ENCODE data around the gene BCL11A.

BCL11A gene

GRCh38 chr2:60416221-60417008 is 137.0 kb downstream of the BCL11A start:
- TF ChIP-seq, protein P1, sequence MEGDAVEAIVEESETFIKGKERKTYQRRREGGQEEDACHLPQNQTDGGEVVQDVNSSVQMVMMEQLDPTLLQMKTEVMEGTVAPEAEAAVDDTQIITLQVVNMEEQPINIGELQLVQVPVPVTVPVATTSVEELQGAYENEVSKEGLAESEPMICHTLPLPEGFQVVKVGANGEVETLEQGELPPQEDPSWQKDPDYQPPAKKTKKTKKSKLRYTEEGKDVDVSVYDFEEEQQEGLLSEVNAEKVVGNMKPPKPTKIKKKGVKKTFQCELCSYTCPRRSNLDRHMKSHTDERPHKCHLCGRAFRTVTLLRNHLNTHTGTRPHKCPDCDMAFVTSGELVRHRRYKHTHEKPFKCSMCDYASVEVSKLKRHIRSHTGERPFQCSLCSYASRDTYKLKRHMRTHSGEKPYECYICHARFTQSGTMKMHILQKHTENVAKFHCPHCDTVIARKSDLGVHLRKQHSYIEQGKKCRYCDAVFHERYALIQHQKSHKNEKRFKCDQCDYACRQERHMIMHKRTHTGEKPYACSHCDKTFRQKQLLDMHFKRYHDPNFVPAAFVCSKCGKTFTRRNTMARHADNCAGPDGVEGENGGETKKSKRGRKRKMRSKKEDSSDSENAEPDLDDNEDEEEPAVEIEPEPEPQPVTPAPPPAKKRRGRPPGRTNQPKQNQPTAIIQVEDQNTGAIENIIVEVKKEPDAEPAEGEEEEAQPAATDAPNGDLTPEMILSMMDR (conservative IDR thresholded peaks at IDR 0.05; ENCODE audit: low read depth, low read length), result no peak

DNA sequence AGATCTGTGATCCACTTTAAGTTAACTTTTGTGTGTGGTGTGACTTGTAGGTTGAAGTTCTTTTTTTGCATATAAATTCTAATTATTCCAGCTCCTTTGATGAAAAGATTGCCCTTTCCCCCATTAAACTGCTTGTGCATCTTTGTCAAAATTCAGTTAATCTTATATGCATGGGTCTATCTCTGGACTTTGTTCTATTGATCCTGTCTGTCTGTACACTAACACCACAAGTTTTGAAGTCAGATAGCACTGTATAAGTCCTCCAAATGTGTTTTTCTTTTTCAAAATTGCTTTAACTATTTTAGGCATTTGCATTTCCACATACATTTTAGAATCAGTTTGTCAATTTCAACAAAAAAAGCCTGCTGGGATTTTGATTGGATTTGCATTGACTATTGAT is 137.6 kb downstream of the BCL11A start:
- no peak overlapping the region for H3K4me3 ChIP-seq (ENCODE audit: low read length)
- TF ChIP-seq, protein P1 (conservative IDR thresholded peaks at IDR 0.05; ENCODE audit: low read depth, low read length), result no peak
- DNase-seq (ENCODE audit: low read depth), result no peak

More at GRCh38 chr2:60416221-60417008, 137.0 kb downstream of the BCL11A start:
- DNase-seq (ENCODE audit: low read depth), result no peak
- no peak overlapping the region for H3K4me3 ChIP-seq (ENCODE audit: low read length)

DNA sequence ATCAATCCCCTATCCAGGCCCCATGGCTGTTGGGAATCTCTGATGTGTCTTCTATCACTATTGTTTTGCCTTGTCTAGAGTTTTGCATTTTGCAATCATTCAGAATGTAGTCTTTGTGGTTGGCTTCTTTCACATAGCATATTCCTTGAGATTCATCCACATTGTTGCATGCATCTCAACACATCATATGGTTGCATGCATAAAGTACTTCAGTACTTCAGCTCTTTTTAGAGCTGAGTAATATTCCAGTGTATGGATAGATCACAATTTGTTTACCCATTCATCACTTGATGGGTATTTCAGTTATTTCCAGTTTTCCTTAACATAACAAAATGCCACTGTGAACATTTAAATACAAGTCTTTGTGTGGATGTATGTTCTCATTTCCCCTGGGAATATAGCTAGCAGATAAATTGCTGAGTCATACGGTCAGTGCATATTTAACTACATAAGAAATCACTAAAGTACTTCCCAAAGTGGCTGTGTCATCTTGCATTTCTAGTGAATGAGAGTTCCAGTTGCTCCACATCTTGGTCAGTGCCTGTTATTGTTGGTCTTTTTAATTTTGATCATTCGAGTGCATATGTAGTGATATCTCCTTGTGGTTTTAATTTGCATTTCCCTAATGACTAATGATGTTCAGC is 138.8 kb downstream of the BCL11A start:
- no peak overlapping the region for H3K4me3 ChIP-seq (ENCODE audit: low read length)
- no peak for DNase-seq (ENCODE audit: low read depth)
- TF ChIP-seq, protein P1 (conservative IDR thresholded peaks at IDR 0.05; ENCODE audit: low read depth, low read length), result no peak

GRCh38 chr2:60413814-60414168 is 139.7 kb downstream of the BCL11A start:
- TF ChIP-seq, protein P1 (conservative IDR thresholded peaks at IDR 0.05; ENCODE audit: low read depth, low read length), result no peak
- no peak overlapping the region for H3K4me3 ChIP-seq (ENCODE audit: low read length)
- DNase-seq (ENCODE audit: low read depth), result no peak

GRCh38 chr2:60413069-60413813 is 140.2 kb downstream of the BCL11A start:
- TF ChIP-seq, protein P1 (conservative IDR thresholded peaks at IDR 0.05; ENCODE audit: low read depth, low read length), result no peak
- H3K4me3 ChIP-seq (ENCODE audit: low read length), result no peak overlapping the region
- DNase-seq (ENCODE audit: low read depth), result no peak

GRCh38 chr2:60412620-60413019 is 140.8 kb downstream of the BCL11A start:
- no peak overlapping the region for H3K4me3 ChIP-seq (ENCODE audit: low read length)
- DNase-seq (ENCODE audit: low read depth), result no peak
- TF ChIP-seq, protein P1 (conservative IDR thresholded peaks at IDR 0.05; ENCODE audit: low read depth, low read length), result no peak

Data from retinal pigment epithelial cell (primary cell).